GM12878 (cell line): Measurements from ENCODE around the gene KCNAB3. TPM values are rescaled to one million over a fixed set of nuclear protein-coding genes. Genes with fewer than 3 reads are reported as not detected.

Source experiments
- ATF7 ChIP-seq: fragments of 450-650 bp; IDR thresholded peaks from 2 replicates; pipeline ENCODE4 v1.6.1; 2016; ENCODE audit warnings: low read depth, mild to moderate bottlenecking
- IKZF2 ChIP-seq, 2 experiments: fragments of 450-650 bp; IDR thresholded peaks; 2 replicates each; pipeline ENCODE4 v1.6.1; 2017; ENCODE audit warnings: mild to moderate bottlenecking in 2 of 2, moderate library complexity in 2 of 2
- MEF2A ChIP-seq: IDR thresholded peaks from 2 replicates; pipeline ENCODE4 v1.6.1; 2011; ENCODE audit warnings: low read depth, mild to moderate bottlenecking, low read length, moderate library complexity; ENCODE audit not compliant: insufficient read depth
- MEF2B ChIP-seq: fragments of 450-650 bp; IDR thresholded peaks from 2 replicates; pipeline ENCODE4 v1.6.1; 2018; ENCODE audit warnings: mild to moderate bottlenecking, moderate library complexity; ENCODE audit not compliant: partially characterized antibody, poor library complexity, severe bottlenecking
- POLR2AphosphoS2 ChIP-seq: IDR thresholded peaks from 2 replicates; pipeline ENCODE4 v1.6.1; 2011; ENCODE audit warnings: low read depth, mild to moderate bottlenecking, low read length, improper control_type of control experiment, moderate library complexity
- POLR2AphosphoS5 ChIP-seq: IDR thresholded peaks from 2 replicates; pipeline ENCODE4 v1.6.1; 2011; ENCODE audit warnings: mild to moderate bottlenecking, low read length, inconsistent platforms
- RB1 ChIP-seq: fragments of 450-650 bp; formaldehyde crosslinking; IDR thresholded peaks from 2 replicates; pipeline ENCODE4 v1.6.1; 2017; ENCODE audit warnings: mild to moderate bottlenecking, borderline replicate concordance
- RBBP5 ChIP-seq: fragments of 200-600 bp; sonication (generic); conservative IDR thresholded peaks from 2 replicates; pipeline ENCODE4 v1.6.1; 2016
- SKIL ChIP-seq: fragments of 450-650 bp; IDR thresholded peaks from 2 replicates; pipeline ENCODE4 v1.6.1; 2017; ENCODE audit warnings: mild to moderate bottlenecking, low read depth, inconsistent platforms; ENCODE audit not compliant: poor library complexity, severe bottlenecking
- YY1 ChIP-seq: IDR thresholded peaks from 2 replicates; pipeline ENCODE4 v1.6.1; 2011; ENCODE audit warnings: low read depth, mild to moderate bottlenecking, low read length
- ZNF217 ChIP-seq: fragments of 450-650 bp; IDR thresholded peaks from 2 replicates; pipeline ENCODE4 v1.6.1; 2017; ENCODE audit warnings: antibody characterized with exemption, mild to moderate bottlenecking
- ZNF24 ChIP-seq: fragments of 450-650 bp; IDR thresholded peaks from 2 replicates; pipeline ENCODE4 v1.6.1; 2017; ENCODE audit warnings: antibody characterized with exemption, mild to moderate bottlenecking
- polyA plus RNA-seq, 11 experiments: library from polyadenylated mRNA; depleted of rRNA in 4 of 11; unstranded in 6 of 11; stranded (reverse) in 5 of 11; fragments of >200 nt; fragmentation: Nextera tagmentation in 4 of 11; fragmentation: Illumina TruSeq in 1 of 11; extraction: Ambion mirVana in 4 of 11; extraction: Trizol in 1 of 11; gene quantifications; 1 replicate in 1 of 11; 2 replicates in 10 of 11; pipeline versions ENCODE4 v1.2.1 to v1.2.3, GENCODE V29; 2011 to 2016; ENCODE audit warnings: inconsistent platforms in 2 of 11, missing spikeins in 2 of 11, low read depth in 1 of 11
- total RNA-seq, 4 experiments: library from RNA; depleted of rRNA in 3 of 4; stranded (reverse); fragments of >200 nt in 3 of 4; fragmentation: Illumina TruSeq in 1 of 4; extraction: Trizol in 1 of 4; gene quantifications; 2 replicates each; pipeline versions ENCODE4 v1.2.1 to v1.2.3, GENCODE V29; 2013 to 2021

KCNAB3 gene
- total and polyA plus RNA-seq, 10 of the 15 experiments (the other 5 are each of a cell fraction or from before 2014, with no cell fraction given): 0.22 to 7.9 (median 1.8) TPM

- TF ChIP-seq ZNF24 (no peak), MEF2B (peak; percentile 5), RB1 (peak; percentile 39; the same call in 1 of the 2 replicates), POLR2AphosphoS5 (0 out of 2 replicates have a peak, but pooled peaks have one; percentile 33), RBBP5 (no peak), SKIL (peak; percentile 80), POLR2AphosphoS2 (no peak), ATF7 (peak; percentile 51; the same call in 1 of the 2 replicates), IKZF2 (IDR thresholded peaks at IDR 0.05) (peak in 1 of 2 experiments; percentile 20; a peak in 1 of 4 replicates), MEF2A (peak; percentile 36; the same call in 1 of the 2 replicates), ZNF217 (no peak), YY1 (peak; percentile 95)
Observed at GRCh38 chr17:7883781-7884386, 45.8 kb downstream of the KCNAB3 start (continued).
